ENCODE measurements around the gene DCXR.

DCXR gene

GRCh38 chr17:82037092-82037888 lies at the start of gene DCXR:
Gene DCXR (minus strand): TSS chr17:82037697. CDS start chr17:82037682, 15 bp downstream.
- peak; percentile 98 for DNase-seq

- no peak for DNase-seq
Observed at GRCh38 chr17:82085931-82086764, 48.7 kb upstream of the DCXR start.

- no peak for DNase-seq
Observed at GRCh38 chr17:82085031-82085861, 47.7 kb upstream of the DCXR start.

GRCh38 chr17:82084373-82085030 lies 47.0 kb upstream of the DCXR start:
- no peak for DNase-seq

GRCh38 chr17:82083533-82084359 lies 46.2 kb upstream of the DCXR start:
- DNase-seq, result no peak

DNA sequence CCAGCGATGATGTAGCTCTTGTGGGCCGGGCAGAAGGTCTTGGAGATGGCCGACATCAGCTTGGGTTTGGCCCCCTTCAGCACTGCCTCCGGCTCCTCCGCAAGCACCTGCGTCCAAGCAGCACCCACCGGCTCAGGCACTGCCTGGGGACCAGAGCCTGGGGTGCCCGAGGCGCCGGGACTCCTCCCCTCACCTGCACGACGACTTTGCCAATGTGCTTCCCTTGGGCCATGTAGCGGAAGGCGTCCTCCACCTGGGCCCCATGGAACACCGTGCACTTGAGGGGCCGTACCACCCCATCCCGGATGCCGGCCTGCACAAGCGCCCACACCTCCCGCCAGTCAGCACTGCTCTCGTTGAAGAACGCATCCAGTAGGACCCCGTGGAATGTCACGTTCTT lies 45.5 kb upstream of the DCXR start:
- DNase-seq, result no peak

GRCh38 chr17:82082456-82082855 lies 45.0 kb upstream of the DCXR start:
- DNase-seq, result no peak

DNA sequence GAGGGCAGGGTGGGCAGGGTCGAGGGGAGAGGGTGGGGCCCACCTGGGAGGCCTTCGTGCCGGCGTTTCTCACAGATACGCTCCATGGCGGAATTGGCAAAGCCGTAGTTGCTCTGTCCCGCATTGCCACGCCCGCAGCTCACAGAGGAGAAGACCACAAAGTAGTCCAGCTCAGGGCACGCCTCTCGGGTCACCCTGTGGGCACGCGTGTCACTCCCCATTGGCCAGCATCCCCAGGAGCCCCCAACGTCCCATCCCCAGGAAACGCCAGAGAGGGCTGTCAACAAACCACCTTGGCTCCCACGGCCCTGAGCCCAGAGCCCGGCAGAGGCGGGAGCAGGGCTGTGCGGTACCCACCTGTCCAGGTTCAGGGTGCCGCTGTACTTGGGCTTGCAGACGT lies 44.5 kb upstream of the DCXR start:
- DNase-seq, result no peak

GRCh38 chr17:82081546-82081945 lies 44.0 kb upstream of the DCXR start:
- no peak for DNase-seq

DNA sequence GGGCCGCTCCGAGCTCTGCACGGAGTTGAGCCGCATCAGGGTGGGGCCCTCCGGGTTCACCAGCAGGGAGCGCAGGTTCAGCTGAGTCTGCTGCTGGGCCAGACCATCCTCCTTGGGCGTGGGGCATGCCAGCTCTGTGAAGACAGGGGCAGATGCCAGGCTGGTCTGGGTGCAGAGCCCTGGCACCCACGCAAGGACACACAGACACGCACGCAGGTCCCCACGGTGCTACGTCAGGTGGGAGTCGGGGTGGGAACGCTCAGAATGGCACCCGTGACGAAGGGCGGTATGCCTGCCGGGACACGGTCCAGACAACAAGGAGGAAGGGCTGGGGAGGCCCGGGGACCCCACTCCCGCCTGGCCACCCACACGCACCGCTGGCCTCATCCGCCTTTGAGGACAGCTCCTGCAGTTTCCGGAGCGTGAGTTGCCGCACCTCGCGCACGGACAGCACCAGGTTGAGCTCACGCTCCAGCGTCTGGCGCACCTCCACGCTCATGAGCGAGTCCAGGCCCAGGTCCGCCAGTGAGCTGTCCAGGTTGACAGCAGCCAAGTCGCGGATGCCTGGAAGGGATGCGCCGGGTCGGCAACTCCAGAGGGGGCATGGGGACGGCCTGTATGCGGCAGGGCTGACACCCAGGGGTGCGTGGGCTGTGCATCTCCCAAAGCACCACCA lies 43.4 kb upstream of the DCXR start:
- DNase-seq, result no peak

DNA sequence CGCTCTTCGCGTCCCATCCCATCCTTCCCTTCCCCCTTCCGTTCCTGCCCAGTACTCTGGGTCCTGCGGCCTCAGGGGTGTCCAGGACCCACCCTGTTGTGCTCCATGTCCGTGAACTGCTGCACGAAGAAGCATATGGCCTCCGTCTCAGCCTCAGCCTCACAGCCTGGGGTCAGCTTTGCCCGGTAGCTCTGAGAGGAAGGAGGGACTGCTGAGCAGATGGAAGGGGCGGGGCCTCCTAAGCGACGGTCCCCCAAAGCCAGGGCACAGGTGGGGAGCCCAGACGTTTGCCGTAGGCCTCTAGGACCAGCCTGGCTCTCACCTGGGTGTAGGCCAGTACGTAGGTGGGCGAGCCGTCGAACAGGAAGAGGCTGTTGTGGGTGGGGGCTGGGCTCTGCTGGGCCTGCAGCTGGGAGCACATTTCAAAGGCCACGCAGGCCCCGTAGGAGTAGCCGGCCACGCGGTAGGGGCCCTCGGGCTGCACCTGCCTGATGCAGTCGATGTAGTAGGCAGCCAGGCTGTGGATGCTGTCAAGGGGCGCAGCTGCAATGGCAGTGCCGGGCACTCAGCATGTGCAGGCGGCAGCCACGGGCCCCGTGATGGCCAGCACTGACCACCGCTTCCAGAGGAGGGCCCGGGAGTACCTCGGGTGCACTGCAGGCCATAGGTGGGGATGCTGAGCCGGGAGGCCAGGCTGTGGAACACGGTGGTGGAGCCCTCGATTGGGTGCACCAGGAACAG lies 42.7 kb upstream of the DCXR start:
- no peak for DNase-seq

- no peak for DNase-seq
Observed at GRCh38 chr17:82079001-82079677, 41.6 kb upstream of the DCXR start.

DNA sequence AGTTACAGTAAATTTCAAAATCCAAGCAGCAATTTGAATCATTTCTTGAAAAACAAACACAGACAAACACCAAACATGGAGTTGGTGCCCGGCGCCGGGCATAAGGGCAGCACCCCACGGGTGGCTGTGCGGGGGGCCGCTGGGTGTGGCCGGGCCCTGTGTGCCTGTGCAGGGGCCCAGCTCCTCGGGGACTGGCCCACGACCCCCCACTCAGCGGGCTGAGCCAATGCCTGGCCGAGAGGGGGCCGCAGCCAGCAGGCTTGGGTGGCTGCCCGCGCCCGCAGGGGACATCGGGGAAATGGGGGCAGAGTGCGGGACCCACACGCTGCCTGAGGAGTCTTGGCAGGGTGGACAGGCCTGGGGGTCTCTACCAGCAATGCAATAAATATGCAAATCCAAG lies 40.9 kb upstream of the DCXR start:
- DNase-seq, result no peak

DNA sequence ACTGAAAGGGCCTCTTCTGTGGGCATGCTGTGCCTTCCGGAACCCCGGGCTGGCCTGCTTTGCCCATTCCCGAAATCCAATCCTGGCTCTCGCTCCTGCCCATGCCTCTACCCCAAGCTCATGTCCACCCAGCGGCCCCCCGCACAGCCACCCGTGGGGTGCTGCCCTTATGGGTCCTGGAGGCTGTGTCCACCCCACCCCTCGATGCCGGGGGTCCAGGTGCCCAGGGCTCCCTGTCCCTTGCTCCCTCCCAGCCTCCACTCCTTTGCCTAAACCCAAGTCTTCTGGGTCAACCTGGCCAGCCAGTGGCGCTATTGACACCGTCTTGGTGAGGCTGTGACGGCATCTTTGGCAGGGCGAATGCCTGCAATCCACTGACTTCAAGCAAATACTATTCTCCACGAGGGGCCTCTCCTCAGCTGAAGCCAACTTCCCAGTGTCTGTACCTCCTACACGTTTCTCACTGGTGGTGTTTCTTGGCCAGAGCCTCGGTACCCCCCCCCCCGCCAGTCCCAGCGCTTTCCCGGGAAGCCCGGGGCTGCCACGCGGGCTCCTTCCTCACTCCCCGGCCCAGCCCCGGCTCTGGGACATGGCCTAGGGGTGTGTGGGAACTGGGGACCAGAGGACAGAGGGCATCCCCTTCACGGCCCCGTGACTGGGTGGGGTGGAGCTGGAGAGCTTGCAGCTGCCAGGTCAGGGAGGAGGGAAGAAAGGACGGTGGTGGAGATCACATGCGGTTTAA lies 40.3 kb upstream of the DCXR start:
- DNase-seq, result no peak

- no peak for DNase-seq
Observed at GRCh38 chr17:82076785-82077591, 39.5 kb upstream of the DCXR start.

- DNase-seq, result no peak
Observed at GRCh38 chr17:82076018-82076784, 38.7 kb upstream of the DCXR start.

GRCh38 chr17:82073446-82073845 lies 35.9 kb upstream of the DCXR start:
- DNase-seq, result no peak

Data from NCI-H345 (cell line).